ENCODE data around the gene SLC16A3.
"Not testable (repeated sequence)": the region's sequence is repeated elsewhere in the genome, so short reads cannot be mapped to it uniquely, and the experiment has no call there.

Gene SLC16A3

GRCh38 chr17:82204831-82205719 is 23.8 kb upstream of the SLC16A3 start:
- DNase-seq (ENCODE audit: low spot score): peak; percentile 70

- DNase-seq (ENCODE audit: low spot score): peak; percentile 85
These were observed 22.9 kb upstream of the SLC16A3 start for GRCh38 chr17:82205720-82206508.

GRCh38 chr17:82210655-82211054 is 18.2 kb upstream of the SLC16A3 start:
- DNase-seq (ENCODE audit: low spot score): not testable (repeated sequence)

- peak; percentile 95 for DNase-seq (ENCODE audit: low spot score)
These were observed 16.3 kb upstream of the SLC16A3 start, which contains the start of gene CCDC57 for GRCh38 chr17:82212331-82213250. TSS of gene CCDC57 (minus strand) at chr17:82212842. CDS start at chr17:82201944, 10,898 bp downstream.

- DNase-seq (ENCODE audit: low spot score): peak; percentile 94
These were observed 15.4 kb upstream of the SLC16A3 start for GRCh38 chr17:82213251-82214011.

- no peak for DNase-seq (ENCODE audit: low spot score)
These were observed 14.7 kb upstream of the SLC16A3 start for GRCh38 chr17:82214012-82214628.

- DNase-seq (ENCODE audit: low spot score): peak; percentile 84
These were observed 13.5 kb upstream of the SLC16A3 start for GRCh38 chr17:82215095-82215971.

GRCh38 chr17:82215972-82216300 is 12.9 kb upstream of the SLC16A3 start:
- no peak for DNase-seq (ENCODE audit: low spot score)

GRCh38 chr17:82216301-82217119 is 12.3 kb upstream of the SLC16A3 start:
- DNase-seq (ENCODE audit: low spot score): peak; percentile 68

GRCh38 chr17:82217120-82217529 is 11.7 kb upstream of the SLC16A3 start:
- no peak for DNase-seq (ENCODE audit: low spot score)

- peak; percentile 88 for DNase-seq (ENCODE audit: low spot score)
These were observed 11.2 kb upstream of the SLC16A3 start for GRCh38 chr17:82217530-82218204.

GRCh38 chr17:82218349-82219075 is 10.3 kb upstream of the SLC16A3 start:
- no peak for DNase-seq (ENCODE audit: low spot score)

- DNase-seq (ENCODE audit: low spot score): no peak
These were observed 9.8 kb upstream of the SLC16A3 start for GRCh38 chr17:82219083-82219482.

GRCh38 chr17:82219753-82220709 is 8.8 kb upstream of the SLC16A3 start:
- no peak for DNase-seq (ENCODE audit: low spot score)

GRCh38 chr17:82221341-82221902 is 7.4 kb upstream of the SLC16A3 start:
- DNase-seq (ENCODE audit: low spot score): no peak

- DNase-seq (ENCODE audit: low spot score): no peak
These were observed 6.0 kb upstream of the SLC16A3 start for GRCh38 chr17:82222816-82223215.
